HUES48 (cell line): ENCODE data around the gene PPP3CA.

Experiments
- H3K27ac ChIP-seq: one replicate; pipeline ENCODE4 v1.7.0; 2013; ENCODE audit warnings: low read depth, low read length, inconsistent platforms
- H3K27me3 ChIP-seq: 2 replicates; pipeline ENCODE4 v1.6.1; 2013; ENCODE audit warnings: mild to moderate bottlenecking, low read length; ENCODE audit not compliant: control insufficient read depth, insufficient read depth
- H3K36me3 ChIP-seq: 2 replicates; pipeline ENCODE4 v1.6.1; 2013; ENCODE audit warnings: low read length; ENCODE audit not compliant: control insufficient read depth, insufficient read depth
- H3K4me1 ChIP-seq: 2 replicates; pipeline ENCODE4 v1.6.1; 2013; ENCODE audit warnings: mild to moderate bottlenecking, low read length; ENCODE audit not compliant: control insufficient read depth, insufficient read depth
- H3K4me3 ChIP-seq: 2 replicates; pipeline ENCODE4 v1.5.1; 2013; ENCODE audit warnings: mild to moderate bottlenecking, low read depth, low read length
- H3K9ac ChIP-seq: 2 replicates; pipeline ENCODE4 v1.6.1; 2013; ENCODE audit warnings: mild to moderate bottlenecking, low read depth, low read length, moderate library complexity
- H3K9me3 ChIP-seq: 2 replicates; pipeline ENCODE4 v1.6.1; 2013; ENCODE audit warnings: low read length; ENCODE audit not compliant: control insufficient read depth, insufficient read depth

PPP3CA gene

DNA sequence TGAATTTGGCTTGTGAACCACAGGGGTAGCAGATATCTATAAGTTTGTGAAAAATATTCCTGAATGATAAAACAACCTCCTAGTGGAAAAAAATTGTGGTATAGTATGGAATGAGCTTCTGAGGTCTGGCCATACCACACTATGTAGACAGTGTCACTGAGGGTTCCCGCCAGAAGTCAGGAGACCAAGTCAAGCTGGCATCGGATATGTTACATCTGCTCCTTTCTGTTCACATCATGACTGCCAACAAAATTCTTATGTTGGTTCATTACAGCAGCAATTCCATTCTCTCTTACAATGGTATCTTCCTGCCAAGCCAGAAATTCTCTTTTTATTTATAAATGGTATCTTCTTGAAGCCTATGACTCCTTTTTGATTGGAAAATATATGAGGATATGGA is 273.0 kb downstream of the PPP3CA start:
- Histone ChIP-seq H3K36me3 (no peaks in the 10 kb centered on the region), H3K9me3 (no peaks in the 10 kb centered on the region), H3K27me3 (no peaks in the 10 kb centered on the region), H3K4me3 (no peak overlapping the region), H3K4me1 (peaks cover 22% of the 10 kb centered on the region), H3K27ac (no peak overlapping the region), H3K9ac (no peak overlapping the region)

DNA sequence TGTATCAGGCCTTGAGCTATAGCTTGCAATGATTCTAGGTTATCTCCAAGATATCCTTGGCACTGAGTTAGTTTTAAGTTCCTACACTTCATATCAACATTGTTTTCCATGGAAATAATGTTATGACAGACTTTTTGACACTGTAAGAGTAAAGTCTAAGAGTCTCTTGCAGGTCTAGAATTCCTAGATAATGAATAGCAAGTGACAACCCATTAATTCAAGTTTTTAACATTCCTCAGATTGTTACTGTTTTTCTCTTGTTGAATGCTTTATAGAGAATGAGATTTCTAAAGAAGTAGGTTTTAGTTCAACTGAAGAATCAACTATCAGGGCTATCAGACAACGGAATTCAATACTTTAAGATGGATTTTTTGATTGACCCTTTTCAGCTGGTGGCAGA is 276.1 kb downstream of the PPP3CA start:
- Histone ChIP-seq H3K9ac (no peak overlapping the region), H3K9me3 (no peaks in the 10 kb centered on the region), H3K27ac (no peak overlapping the region), H3K27me3 (no peaks in the 10 kb centered on the region), H3K4me1 (peaks cover 27% of the 10 kb centered on the region), H3K4me3 (no peak overlapping the region), H3K36me3 (no peaks in the 10 kb centered on the region)

DNA sequence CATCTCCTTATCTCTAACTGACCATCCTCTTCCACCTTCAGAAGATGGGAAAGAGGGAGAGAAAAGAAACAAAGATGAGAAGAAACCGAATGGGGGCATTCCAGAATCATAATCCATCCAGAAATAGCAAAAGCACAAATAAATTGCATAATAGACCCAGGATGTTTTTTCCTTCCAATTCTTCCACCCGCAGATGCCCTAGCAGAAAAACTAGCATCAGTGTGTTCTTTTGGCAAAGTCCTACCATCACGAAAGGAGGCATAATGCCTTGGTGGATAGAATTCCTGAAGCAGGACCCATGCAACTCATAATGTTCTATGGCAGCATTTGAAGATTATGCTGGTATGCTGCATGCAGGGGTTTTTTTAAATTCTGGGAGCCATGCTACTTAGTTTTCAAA is 279.2 kb downstream of the PPP3CA start:
- Histone ChIP-seq H3K9me3 (no peaks in the 10 kb centered on the region), H3K27ac (no peak overlapping the region), H3K36me3 (no peaks in the 10 kb centered on the region), H3K4me3 (no peak overlapping the region), H3K9ac (no peak overlapping the region), H3K27me3 (no peaks in the 10 kb centered on the region), H3K4me1 (peaks cover 23% of the 10 kb centered on the region)

- H3K36me3 ChIP-seq, result no peaks in the 10 kb centered on the region
- H3K9ac ChIP-seq, result no peak overlapping the region
- H3K9me3 ChIP-seq, result no peaks in the 10 kb centered on the region
- no peak overlapping the region for H3K27ac ChIP-seq
- H3K27me3 ChIP-seq, result no peaks in the 10 kb centered on the region
- peaks cover 22% of the 10 kb centered on the region for H3K4me1 ChIP-seq
- H3K4me3 ChIP-seq, result no peak overlapping the region
Measured at GRCh38 chr4:101067383-101067782, 279.9 kb downstream of the PPP3CA start.

DNA sequence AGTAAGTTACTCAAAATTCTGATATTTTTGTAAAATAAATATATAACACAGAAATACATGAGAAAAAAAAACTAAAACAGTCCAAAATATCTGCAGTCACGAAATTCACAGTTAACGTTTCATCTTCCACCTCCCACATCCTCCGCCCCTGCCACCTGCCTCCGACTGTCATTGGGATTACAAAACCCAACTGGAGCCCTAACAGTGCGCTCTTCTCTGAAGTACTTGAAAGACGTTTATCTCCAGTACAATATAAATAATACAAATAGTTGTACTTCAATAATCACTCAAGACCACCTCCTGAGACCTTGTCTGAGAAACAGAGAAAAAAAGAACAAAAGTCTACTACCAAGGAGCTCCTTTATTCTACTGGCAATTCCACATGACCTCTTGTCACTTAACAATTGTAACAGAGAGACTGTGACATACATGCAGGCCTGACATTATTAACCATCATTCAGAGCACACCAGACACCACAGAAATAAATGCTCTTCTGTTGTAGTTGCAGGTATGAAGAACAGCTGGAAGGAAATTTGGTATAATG is 280.6 kb downstream of the PPP3CA start:
- H3K4me1 ChIP-seq, result peaks cover 15% of the 10 kb centered on the region
- H3K27me3 ChIP-seq, result no peaks in the 10 kb centered on the region
- no peak overlapping the region for H3K9ac ChIP-seq
- no peaks in the 10 kb centered on the region for H3K9me3 ChIP-seq
- H3K36me3 ChIP-seq, result no peaks in the 10 kb centered on the region
- no peak overlapping the region for H3K27ac ChIP-seq
- H3K4me3 ChIP-seq, result no peak overlapping the region

GRCh38 chr4:101065935-101066485 is 281.3 kb downstream of the PPP3CA start:
- Histone ChIP-seq H3K27me3 (no peaks in the 10 kb centered on the region), H3K36me3 (no peaks in the 10 kb centered on the region), H3K27ac (no peak overlapping the region), H3K9me3 (no peaks in the 10 kb centered on the region), H3K4me1 (peaks cover 8% of the 10 kb centered on the region; the same call in 1 of the 2 replicates), H3K9ac (no peak overlapping the region), H3K4me3 (no peak overlapping the region)

DNA sequence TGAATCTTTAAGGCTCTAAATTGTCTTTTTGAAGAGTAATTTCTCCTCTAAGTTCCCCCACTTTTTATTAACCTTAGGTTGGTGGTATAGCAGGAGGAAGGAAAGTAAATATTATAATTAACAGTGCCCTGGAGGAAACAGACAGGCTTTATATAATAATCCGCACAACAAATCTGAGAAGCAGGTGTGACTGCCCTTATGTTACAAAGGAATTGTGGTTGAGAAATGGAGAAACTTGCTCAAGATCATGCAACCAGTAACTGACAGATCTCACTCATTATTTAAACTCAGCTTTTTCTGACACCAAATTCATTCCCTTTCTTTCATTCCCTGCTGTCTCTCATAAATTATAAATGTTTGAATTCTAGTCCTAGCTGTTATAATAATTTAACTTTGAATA is 282.0 kb downstream of the PPP3CA start:
- Histone ChIP-seq H3K27me3 (no peaks in the 10 kb centered on the region), H3K36me3 (no peaks in the 10 kb centered on the region), H3K4me3 (no peak overlapping the region), H3K9me3 (no peaks in the 10 kb centered on the region), H3K9ac (no peak overlapping the region), H3K4me1 (peaks cover 8% of the 10 kb centered on the region; the same call in 1 of the 2 replicates), H3K27ac (no peak overlapping the region)

- Histone ChIP-seq H3K9me3 (no peaks in the 10 kb centered on the region), H3K36me3 (no peaks in the 10 kb centered on the region), H3K4me3 (no peak overlapping the region), H3K27me3 (no peaks in the 10 kb centered on the region), H3K9ac (no peak overlapping the region), H3K4me1 (peaks cover 8% of the 10 kb centered on the region; the same call in 1 of the 2 replicates), H3K27ac (no peak overlapping the region)
Measured at GRCh38 chr4:101064541-101065180, 282.7 kb downstream of the PPP3CA start.

GRCh38 chr4:101055392-101055791 is 291.9 kb downstream of the PPP3CA start:
- H3K27ac ChIP-seq, result no peak overlapping the region
- no peak overlapping the region for H3K9ac ChIP-seq
- H3K36me3 ChIP-seq, result no peaks in the 10 kb centered on the region

DNA sequence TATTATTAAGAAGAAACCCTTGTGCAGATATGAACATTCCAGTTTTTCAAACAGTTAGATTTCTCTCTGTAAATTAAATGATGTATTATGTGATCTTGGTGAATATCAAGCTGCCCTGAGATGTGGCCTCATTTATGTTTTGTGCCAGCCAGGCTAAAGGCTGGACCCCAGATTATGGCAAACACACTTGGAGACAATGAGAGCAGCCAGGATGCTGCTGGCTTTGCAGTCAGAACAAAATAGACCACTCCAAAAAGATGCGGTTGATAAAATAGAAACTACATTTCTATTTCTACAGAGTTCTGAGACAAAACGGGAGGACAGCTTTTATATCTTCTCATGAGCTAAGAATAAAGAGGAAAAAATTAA is 296.5 kb downstream of the PPP3CA start:
- Histone ChIP-seq H3K27me3 (no peaks in the 10 kb centered on the region), H3K9me3 (no peaks in the 10 kb centered on the region), H3K4me1 (peaks cover 34% of the 10 kb centered on the region), H3K27ac (no peak overlapping the region), H3K4me3 (no peak overlapping the region), H3K9ac (no peak overlapping the region), H3K36me3 (no peaks in the 10 kb centered on the region)

More at GRCh38 chr4:101055392-101055791, 291.9 kb downstream of the PPP3CA start:
- H3K9me3 ChIP-seq, result no peaks in the 10 kb centered on the region
- peaks cover 35% of the 10 kb centered on the region for H3K4me1 ChIP-seq
- H3K4me3 ChIP-seq, result no peak overlapping the region
- no peaks in the 10 kb centered on the region for H3K27me3 ChIP-seq

DNA sequence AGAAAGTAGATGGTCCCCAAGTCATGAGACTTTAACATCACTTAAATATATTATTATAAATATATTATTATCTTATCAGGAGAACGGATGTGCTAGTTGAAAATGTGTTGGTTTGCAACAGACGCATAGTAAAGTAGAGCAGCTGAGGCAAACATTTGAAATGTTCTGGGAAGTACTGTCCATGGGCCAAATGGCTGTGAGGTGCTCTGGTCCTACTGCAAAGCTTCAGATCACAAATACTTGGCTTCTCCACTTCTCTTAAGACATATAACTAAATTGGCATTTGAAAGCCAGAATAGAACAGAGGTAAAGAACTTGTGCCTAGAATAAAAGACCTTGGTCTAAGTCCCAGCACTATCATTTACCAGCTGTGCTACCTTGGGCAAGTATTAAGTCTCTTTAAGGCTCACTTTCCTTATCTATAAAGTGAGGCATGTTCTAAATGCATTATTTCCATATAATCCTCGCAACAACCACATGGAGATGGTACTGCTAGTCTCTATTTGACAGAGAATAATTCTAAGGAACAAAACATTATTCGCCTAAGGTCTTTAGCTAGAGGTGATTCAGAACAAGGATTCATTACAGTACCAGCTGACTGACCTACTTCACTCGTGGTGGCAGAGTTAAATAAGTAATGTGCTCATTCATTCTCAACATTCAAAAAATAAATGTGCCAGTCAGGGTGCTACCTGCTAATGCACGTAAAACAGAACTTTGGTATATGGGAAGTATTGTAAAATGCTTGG is 297.1 kb downstream of the PPP3CA start:
- Histone ChIP-seq H3K4me1 (peaks cover 32% of the 10 kb centered on the region), H3K27ac (no peak overlapping the region), H3K4me3 (no peak overlapping the region), H3K9me3 (no peaks in the 10 kb centered on the region), H3K9ac (no peak overlapping the region), H3K36me3 (no peaks in the 10 kb centered on the region), H3K27me3 (no peaks in the 10 kb centered on the region)
